H9 (cell line): Measurements from ENCODE around the gene ALDH9A1. TPM values are rescaled to one million over a fixed set of nuclear protein-coding genes. Genes with fewer than 3 reads are reported as not detected.

Experiments
- DNase-seq: peaks from one replicate; pipeline ENCODE4 v3.0.0-alpha.2; 2017
- H2AFZ ChIP-seq: one replicate; pipeline ENCODE4 v1.6.1; 2013; ENCODE audit warnings: mild to moderate bottlenecking, low read length, control low read depth, moderate library complexity
- H2AK5ac ChIP-seq: 2 replicates; pipeline ENCODE4 v1.6.1; 2013; ENCODE audit warnings: low read length, control low read depth, mixed read lengths; ENCODE audit not compliant: insufficient read length
- H2BK120ac ChIP-seq: one replicate; pipeline ENCODE4 v1.6.1; 2013; ENCODE audit warnings: low read depth, mild to moderate bottlenecking, low read length, control low read depth, inconsistent platforms; ENCODE audit not compliant: poor library complexity, severe bottlenecking
- H2BK12ac ChIP-seq: 2 replicates; pipeline ENCODE4 v1.6.1; 2013; ENCODE audit warnings: low read length, control low read depth, mixed read lengths, low read depth; ENCODE audit not compliant: insufficient read length
- H2BK15ac ChIP-seq: 2 replicates; pipeline ENCODE4 v1.6.1; 2013; ENCODE audit warnings: low read depth, low read length, control low read depth
- H2BK20ac ChIP-seq: one replicate; pipeline ENCODE4 v1.6.1; 2013; ENCODE audit warnings: low read depth, mild to moderate bottlenecking, low read length, control low read depth, inconsistent platforms; ENCODE audit not compliant: poor library complexity, severe bottlenecking
- H2BK5ac ChIP-seq: 2 replicates; pipeline ENCODE4 v1.6.1; 2013; ENCODE audit warnings: low read length, control low read depth, mixed read lengths; ENCODE audit not compliant: insufficient read length
- H3K14ac ChIP-seq: 2 replicates; pipeline ENCODE4 v1.6.1; 2013; ENCODE audit warnings: low read length, control low read depth; ENCODE audit not compliant: insufficient read depth
- H3K18ac ChIP-seq: 2 replicates; pipeline ENCODE4 v1.6.1; 2013; ENCODE audit warnings: low read depth, mild to moderate bottlenecking, mixed read lengths, low read length, control low read depth; ENCODE audit not compliant: insufficient read length
- H3K23ac ChIP-seq: 2 replicates; pipeline ENCODE4 v1.6.1; 2013; ENCODE audit warnings: low read length, control low read depth, mixed read lengths, low read depth; ENCODE audit not compliant: insufficient read length
- H3K23me2 ChIP-seq: 2 replicates; pipeline ENCODE4 v1.6.1; 2013; ENCODE audit warnings: low read depth, mild to moderate bottlenecking, mixed read lengths, low read length, control low read depth; ENCODE audit not compliant: insufficient read length, poor library complexity, severe bottlenecking
- H3K27ac ChIP-seq: 2 replicates; pipeline ENCODE4 v1.5.1; 2013; ENCODE audit warnings: low read length, control low read depth, mixed read lengths, low read depth; ENCODE audit not compliant: insufficient read length
- H3K27me3 ChIP-seq: 2 replicates; pipeline ENCODE4 v1.6.1; 2013; ENCODE audit warnings: low read length, control low read depth, inconsistent platforms; ENCODE audit not compliant: insufficient read depth
- H3K4ac ChIP-seq: 2 replicates; pipeline ENCODE4 v1.6.1; 2013; ENCODE audit warnings: low read depth, mild to moderate bottlenecking, control low read depth, inconsistent platforms, low read length, moderate library complexity
- H3K4me1 ChIP-seq: 2 replicates; pipeline ENCODE4 v1.6.1; 2013; ENCODE audit warnings: low read length, control low read depth, inconsistent platforms; ENCODE audit not compliant: insufficient read depth
- H3K4me2 ChIP-seq: 2 replicates; pipeline ENCODE4 v1.6.1; 2013; ENCODE audit warnings: low read length, control low read depth, mixed read lengths; ENCODE audit not compliant: insufficient read length, insufficient read depth
- H3K56ac ChIP-seq: 2 replicates; pipeline ENCODE4 v1.6.1; 2013; ENCODE audit warnings: low read depth, mild to moderate bottlenecking, mixed read lengths, low read length, control low read depth; ENCODE audit not compliant: insufficient read length
- H3K79me1 ChIP-seq: 2 replicates; pipeline ENCODE4 v1.6.1; 2013; ENCODE audit warnings: low read depth, mild to moderate bottlenecking, moderate library complexity, low read length, control low read depth, inconsistent platforms; ENCODE audit not compliant: insufficient read depth, poor library complexity, severe bottlenecking
- H3K79me2 ChIP-seq: 2 replicates; pipeline ENCODE4 v1.6.1; 2013; ENCODE audit warnings: low read length, control low read depth, inconsistent platforms; ENCODE audit not compliant: insufficient read depth
- H3K9ac ChIP-seq: 2 replicates; pipeline ENCODE4 v1.6.1; 2013; ENCODE audit warnings: low read length, control low read depth, mixed read lengths; ENCODE audit not compliant: insufficient read length; ENCODE audit errors: extremely low read depth
- H3K9me3 ChIP-seq: one replicate; pipeline ENCODE4 v1.6.1; 2013; ENCODE audit warnings: low read depth, low read length, inconsistent platforms; ENCODE audit not compliant: control insufficient read depth
- H3T11ph ChIP-seq: one replicate; pipeline ENCODE4 v1.6.1; 2013; ENCODE audit warnings: mild to moderate bottlenecking, low read length, control low read depth, inconsistent platforms
- H4K20me1 ChIP-seq: one replicate; pipeline ENCODE4 v1.6.1; 2013; ENCODE audit not compliant: control insufficient read depth, insufficient read length, insufficient read depth
- H4K5ac ChIP-seq: 2 replicates; pipeline ENCODE4 v1.6.1; 2013; ENCODE audit warnings: low read depth, mild to moderate bottlenecking, mixed read lengths, low read length, control low read depth; ENCODE audit not compliant: insufficient read length
- H4K8ac ChIP-seq: replicated peaks from 2 replicates; pipeline ENCODE4 v1.6.1; 2013; ENCODE audit warnings: low read length, control low read depth, mixed read lengths, low read depth; ENCODE audit not compliant: insufficient read length
- H4K91ac ChIP-seq: 2 replicates; pipeline ENCODE4 v1.6.1; 2013; ENCODE audit warnings: low read depth, mild to moderate bottlenecking, moderate library complexity, mixed read lengths, low read length, control low read depth; ENCODE audit not compliant: insufficient read length
- H3K27ac Mint-ChIP-seq, 3 experiments: 2 replicates in 2 of 3; 3 replicates in 1 of 3; pipeline ENCODE4 v1.8.0; 2020 to 2021; ENCODE audit warnings: mixed read lengths in 3 of 3, mild to moderate bottlenecking in 1 of 3, moderate library complexity in 1 of 3
- H3K27me3 Mint-ChIP-seq: 2 replicates; pipeline ENCODE4 v1.8.0; 2021; ENCODE audit warnings: low read depth, mild to moderate bottlenecking, moderate library complexity, mixed read lengths
- H3K36me3 Mint-ChIP-seq, 3 experiments: 2 replicates in 2 of 3; 3 replicates in 1 of 3; pipeline ENCODE4 v1.8.0; 2020 to 2021; ENCODE audit warnings: low read depth in 3 of 3, mixed read lengths in 3 of 3; ENCODE audit not compliant: insufficient read depth in 1 of 3
- H3K4me1 Mint-ChIP-seq, 2 experiments: 2 replicates each; pipeline ENCODE4 v1.8.0; 2020; ENCODE audit warnings: mixed read lengths in 2 of 2
- H3K4me3 Mint-ChIP-seq, 2 experiments: 2 replicates in 1 of 2; 3 replicates in 1 of 2; pipeline ENCODE4 v1.8.0; 2020 to 2021; ENCODE audit warnings: mild to moderate bottlenecking in 2 of 2, mixed read lengths in 2 of 2, moderate library complexity in 1 of 2
- H3K9me3 Mint-ChIP-seq, 2 experiments: 2 replicates in 1 of 2; 3 replicates in 1 of 2; pipeline ENCODE4 v1.8.0; 2020; ENCODE audit warnings: mild to moderate bottlenecking in 2 of 2, mixed read lengths in 2 of 2, moderate library complexity in 1 of 2
- WGBS: extraction: QIAGEN DNeasy Blood & Tissue Kit; methylation state at CpG from one replicate; pipeline ENCODE4 v1.1.7; 2013; ENCODE audit warnings: missing lambda C conversion rate, low lambda C conversion rate, mixed read lengths; ENCODE audit not compliant: insufficient read length; ENCODE audit errors: extremely low coverage; 5-methylcytosine and 5-hydroxymethylcytosine counted together
- total RNA-seq: library from RNA; stranded (reverse); gene quantifications from 2 replicates; pipeline ENCODE4 v1.2.1, GENCODE V29; 2021
- TF ChIP-seq, protein P1 (sequence below): fragments of 200-600 bp; sonication (generic); conservative IDR thresholded peaks from 3 replicates; pipeline ENCODE4 v1.8.0; 2021; ENCODE audit warnings: antibody characterized with exemption, mild to moderate bottlenecking

The ALDH9A1 gene
- total RNA-seq, 1 experiment from 2014 or later, result 55.0 TPM

DNA sequence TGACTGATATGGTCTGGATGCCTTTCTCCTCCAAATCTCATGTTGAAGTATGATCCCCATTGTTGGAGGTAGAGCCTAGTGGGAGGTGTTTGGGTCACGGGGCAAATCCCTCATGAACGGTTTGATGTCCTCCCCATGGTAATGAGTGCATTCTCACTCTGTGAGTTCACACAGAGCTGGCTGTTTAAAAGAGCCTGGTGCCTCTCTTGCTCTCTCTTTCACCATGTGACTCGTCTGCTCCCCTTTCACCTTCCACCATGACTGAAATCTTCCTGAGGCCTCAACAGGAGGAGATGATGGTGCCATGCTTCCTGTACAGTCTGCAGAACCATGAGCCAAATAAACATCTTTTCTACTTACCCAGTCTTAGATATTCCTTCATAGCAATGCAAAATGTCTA lies 30.2 kb downstream of the ALDH9A1 start:
- Histone ChIP-seq H2BK20ac (no peak overlapping the region), H3K23me2 (no peaks in the 10 kb centered on the region)

More for the DNA sequence above, 30.2 kb downstream of the ALDH9A1 start:
- H2AFZ ChIP-seq, result no peak overlapping the region
- no peak overlapping the region for H2BK120ac ChIP-seq
- no peaks in the 10 kb centered on the region for H4K20me1 ChIP-seq
- no peaks in the 10 kb centered on the region for H3K79me2 ChIP-seq
- H2BK15ac ChIP-seq, result no peak overlapping the region
- H3K9me3 ChIP-seq, result no peaks in the 10 kb centered on the region
- H2BK12ac ChIP-seq, result no peak overlapping the region
- Mint-ChIP-seq H3K36me3 (peaks cover 15 to 74% (median 63%) of the 10 kb centered on the region in 3 experiments; a peak in 6 of 7 replicates), H3K27me3 (no peaks in the 10 kb centered on the region), H3K27ac (peak overlapping the region in 1 of 3 experiments; percentile 74; a peak in 1 of 7 replicates), H3K4me1 (no peaks in the 10 kb centered on the region), H3K9me3 (no peaks in the 10 kb centered on the region), H3K4me3 (no peak overlapping the region)
- H2AK5ac ChIP-seq, result no peak overlapping the region
- no peaks in the 10 kb centered on the region for H3K27me3 ChIP-seq
- no peaks in the 10 kb centered on the region for H3K79me1 ChIP-seq
- WGBS, result no CpG with 5 or more reads among the region's 3 CpGs
- no peak overlapping the region for H3K56ac ChIP-seq
- H3K4me1 ChIP-seq, result no peaks in the 10 kb centered on the region
- H3T11ph ChIP-seq, result no peak overlapping the region
- H4K91ac ChIP-seq, result no peak overlapping the region
- H3K27ac ChIP-seq, result no peak overlapping the region
- no peak overlapping the region for H4K8ac ChIP-seq
- no peak for DNase-seq
- TF ChIP-seq, protein P1, sequence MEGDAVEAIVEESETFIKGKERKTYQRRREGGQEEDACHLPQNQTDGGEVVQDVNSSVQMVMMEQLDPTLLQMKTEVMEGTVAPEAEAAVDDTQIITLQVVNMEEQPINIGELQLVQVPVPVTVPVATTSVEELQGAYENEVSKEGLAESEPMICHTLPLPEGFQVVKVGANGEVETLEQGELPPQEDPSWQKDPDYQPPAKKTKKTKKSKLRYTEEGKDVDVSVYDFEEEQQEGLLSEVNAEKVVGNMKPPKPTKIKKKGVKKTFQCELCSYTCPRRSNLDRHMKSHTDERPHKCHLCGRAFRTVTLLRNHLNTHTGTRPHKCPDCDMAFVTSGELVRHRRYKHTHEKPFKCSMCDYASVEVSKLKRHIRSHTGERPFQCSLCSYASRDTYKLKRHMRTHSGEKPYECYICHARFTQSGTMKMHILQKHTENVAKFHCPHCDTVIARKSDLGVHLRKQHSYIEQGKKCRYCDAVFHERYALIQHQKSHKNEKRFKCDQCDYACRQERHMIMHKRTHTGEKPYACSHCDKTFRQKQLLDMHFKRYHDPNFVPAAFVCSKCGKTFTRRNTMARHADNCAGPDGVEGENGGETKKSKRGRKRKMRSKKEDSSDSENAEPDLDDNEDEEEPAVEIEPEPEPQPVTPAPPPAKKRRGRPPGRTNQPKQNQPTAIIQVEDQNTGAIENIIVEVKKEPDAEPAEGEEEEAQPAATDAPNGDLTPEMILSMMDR, result no peak
- H2BK5ac ChIP-seq, result no peak overlapping the region
- H4K5ac ChIP-seq, result no peak overlapping the region
- no peak overlapping the region for H3K4ac ChIP-seq
- no peak overlapping the region for H3K9ac ChIP-seq
- H3K14ac ChIP-seq, result no peak overlapping the region
- H3K23ac ChIP-seq, result no peak overlapping the region
- no peak overlapping the region for H3K4me2 ChIP-seq
- no peak overlapping the region for H3K18ac ChIP-seq
